WERI-Rb-1 (cell line): Measurements from ENCODE around the gene ZNF662.

Source experiments
- DNase-seq: peaks from one replicate; pipeline ENCODE4 v3.0.0-alpha.2; 2020
- H3K27ac ChIP-seq: fragments of 250-450 bp; sonication (Bioruptor Pico); 2 replicates; pipeline ENCODE4 v1.5.1; 2020; ENCODE audit warnings: mild to moderate bottlenecking, moderate library complexity
- H3K27me3 ChIP-seq: fragments of 250-450 bp; sonication (Bioruptor Pico); 2 replicates; pipeline ENCODE4 v1.5.1; 2021; ENCODE audit warnings: mild to moderate bottlenecking, low read depth, moderate library complexity; ENCODE audit not compliant: insufficient read depth, severe bottlenecking
- H3K36me3 ChIP-seq: fragments of 250-450 bp; sonication (Bioruptor Pico); 2 replicates; pipeline ENCODE4 v1.5.1; 2020; ENCODE audit warnings: mild to moderate bottlenecking, moderate library complexity
- H3K4me3 ChIP-seq: 2 replicates; pipeline ENCODE4 v1.5.1; 2011; ENCODE audit warnings: low read depth, mild to moderate bottlenecking, control low read depth, low read length
- H3K9me3 ChIP-seq: fragments of 250-450 bp; sonication (Bioruptor Pico); 2 replicates; pipeline ENCODE4 v1.5.1; 2021; ENCODE audit warnings: mild to moderate bottlenecking, moderate library complexity; ENCODE audit not compliant: severe bottlenecking
- CTCF ChIP-seq: IDR thresholded peaks from 2 replicates; pipeline ENCODE4 v1.5.1; 2011; ENCODE audit warnings: low read depth, mild to moderate bottlenecking, control low read depth, inconsistent platforms, low read length

ZNF662 gene

GRCh38 chr3:42900226-42901072 is 5.5 kb upstream of the ZNF662 start:
- Histone ChIP-seq H3K36me3 (no peaks in the 10 kb centered on the region), H3K4me3 (no peak overlapping the region), H3K9me3 (no peaks in the 10 kb centered on the region), H3K27ac (no peak overlapping the region), H3K27me3 (no peaks in the 10 kb centered on the region)
- no peak for DNase-seq
- no peak for TF ChIP-seq CTCF

- TF ChIP-seq CTCF = no peak
- DNase-seq = no peak
- H3K9me3 ChIP-seq = no peaks in the 10 kb centered on the region
- no peak overlapping the region for H3K4me3 ChIP-seq
- no peak overlapping the region for H3K27ac ChIP-seq
- no peaks in the 10 kb centered on the region for H3K27me3 ChIP-seq
- H3K36me3 ChIP-seq = no peaks in the 10 kb centered on the region
These were observed 4.9 kb upstream of the ZNF662 start for GRCh38 chr3:42901073-42901415.

GRCh38 chr3:42902257-42902656 is 3.7 kb upstream of the ZNF662 start:
- H3K27ac ChIP-seq = no peak overlapping the region
- DNase-seq = no peak
- no peaks in the 10 kb centered on the region for H3K27me3 ChIP-seq
- no peak overlapping the region for H3K4me3 ChIP-seq
- H3K9me3 ChIP-seq = no peaks in the 10 kb centered on the region
- no peak for TF ChIP-seq CTCF
- H3K36me3 ChIP-seq = no peaks in the 10 kb centered on the region

GRCh38 chr3:42904076-42904475 is 1.9 kb upstream of the ZNF662 start:
- Histone ChIP-seq H3K27ac (no peak overlapping the region), H3K36me3 (no peaks in the 10 kb centered on the region), H3K4me3 (no peak overlapping the region), H3K9me3 (no peaks in the 10 kb centered on the region), H3K27me3 (no peaks in the 10 kb centered on the region)
- no peak for DNase-seq
- no peak for TF ChIP-seq CTCF

- Histone ChIP-seq H3K36me3 (no peaks in the 10 kb centered on the region), H3K9me3 (no peaks in the 10 kb centered on the region), H3K27me3 (no peaks in the 10 kb centered on the region), H3K4me3 (no peak overlapping the region), H3K27ac (no peak overlapping the region)
- no peak for TF ChIP-seq CTCF
- DNase-seq = no peak
These were observed 237 bp upstream of the ZNF662 start for GRCh38 chr3:42905740-42906069.

- no peaks in the 10 kb centered on the region for H3K27me3 ChIP-seq
- no peak overlapping the region for H3K27ac ChIP-seq
- no peaks in the 10 kb centered on the region for H3K9me3 ChIP-seq
- no peak for TF ChIP-seq CTCF
- no peak for DNase-seq
- H3K4me3 ChIP-seq = no peak overlapping the region
- no peaks in the 10 kb centered on the region for H3K36me3 ChIP-seq
These were observed 874 bp downstream of the ZNF662 start for GRCh38 chr3:42906848-42907183.
